H1 (cell line): ENCODE results near the gene PFKP. TPM values are rescaled to one million over a fixed set of nuclear protein-coding genes. Genes with fewer than 3 reads are reported as not detected.
A peak's percentile ranks its signal among the peaks of the same experiment; 100 is the strongest.

ENCODE experiments used
- CHD7 ChIP-seq: fragments of 300-600 bp; sonication (generic); IDR thresholded peaks from 2 replicates; pipeline ENCODE4 v1.7.1; 2012; ENCODE audit warnings: low read length, moderate library complexity, mild to moderate bottlenecking, inconsistent platforms; ENCODE audit not compliant: insufficient replicate concordance
- YY1 ChIP-seq: IDR thresholded peaks from 2 replicates; pipeline ENCODE4 v1.6.1; 2011; ENCODE audit warnings: low read depth, mild to moderate bottlenecking, low read length
- polyA plus RNA-seq, 7 experiments: library from polyadenylated mRNA; depleted of rRNA in 3 of 7; stranded (reverse) in 5 of 7; unstranded in 2 of 7; fragments of >200 nt in 5 of 7; fragments of 200-250 nt in 2 of 7; gene quantifications; 1 replicate in 5 of 7; 2 replicates in 1 of 7; 4 replicates in 1 of 7; pipeline versions ENCODE4 v1.2.1 to v1.2.3, GENCODE V29; 2011 to 2013; ENCODE audit warnings: missing spikeins in 2 of 7, mixed read lengths in 2 of 7
- total RNA-seq: library from RNA; stranded (reverse); fragmentation: NEBNext Ultra II Directional; extraction: Animal tissue kit (Norgen Biotek cat#: 25700); gene quantifications from 2 replicates; pipeline ENCODE4 v1.2.1, GENCODE V29; 2021

The PFKP gene
- total and polyA plus RNA-seq, 2 of the 8 experiments (the other 6 are each of a cell fraction or from before 2014, with no cell fraction given) = 51.2 to 128 TPM

GRCh38 chr10:3162533-3162932 lies 95.2 kb downstream of the PFKP start (continued):
- TF ChIP-seq CHD7 = no peak
- peak; percentile 35; the same call in 1 of the 2 replicates for TF ChIP-seq YY1
- TF ChIP-seq, all 59 proteins: peak for 5
